A673 (cell line): ENCODE results near the gene PKIB.

ENCODE experiments used
- CTCF ChIP-seq: fragments of 300-800, 200-600 bp; sonication (generic); conservative IDR thresholded peaks from 2 replicates; pipeline ENCODE4 v1.5.1; 2017; ENCODE audit warnings: low read depth, mild to moderate bottlenecking, antibody characterized with exemption, low read length, moderate library complexity, mixed read lengths
- EZH2 ChIP-seq: fragments of 200-600 bp; sonication (generic); IDR thresholded peaks from 2 replicates; pipeline ENCODE4 v1.6.1; 2017; ENCODE audit warnings: borderline replicate concordance, low read depth, mild to moderate bottlenecking, mixed read lengths, antibody characterized with exemption, low read length; ENCODE audit not compliant: poor library complexity, severe bottlenecking

- TF ChIP-seq CTCF (no peak), EZH2 (no peak)
Observed at GRCh38 chr6:122709922-122710512, 99.8 kb downstream of the PKIB start.
